ENCODE data around the gene EFCAB9. TPM values are rescaled to one million over a fixed set of nuclear protein-coding genes. Genes with fewer than 3 reads are reported as not detected.

EFCAB9 gene
- total and polyA plus RNA-seq, 2 of the 8 experiments (the other 6 are each of a cell fraction or from before 2014, with no cell fraction given), result not detected

GRCh38 chr5:172171118-172171517 is 22.9 kb upstream of the EFCAB9 start (continued):
- no peak for TF ChIP-seq USF2 (IDR thresholded peaks at IDR 0.05; ENCODE audit: low read length)
- no peak for TF ChIP-seq CBX8 (IDR thresholded peaks at IDR 0.05; ENCODE audit: borderline replicate concordance, low read depth, low read length)

All from H1 (cell line).